Measurements from ENCODE around the gene CRHR2. TPM values are rescaled to one million over a fixed set of nuclear protein-coding genes. Genes with fewer than 3 reads are reported as not detected.

CRHR2 gene
- total RNA-seq, 3 donors from 2014 or later (not counting 1 experiment from before 2014, with no cell fraction given), result not detected

DNA sequence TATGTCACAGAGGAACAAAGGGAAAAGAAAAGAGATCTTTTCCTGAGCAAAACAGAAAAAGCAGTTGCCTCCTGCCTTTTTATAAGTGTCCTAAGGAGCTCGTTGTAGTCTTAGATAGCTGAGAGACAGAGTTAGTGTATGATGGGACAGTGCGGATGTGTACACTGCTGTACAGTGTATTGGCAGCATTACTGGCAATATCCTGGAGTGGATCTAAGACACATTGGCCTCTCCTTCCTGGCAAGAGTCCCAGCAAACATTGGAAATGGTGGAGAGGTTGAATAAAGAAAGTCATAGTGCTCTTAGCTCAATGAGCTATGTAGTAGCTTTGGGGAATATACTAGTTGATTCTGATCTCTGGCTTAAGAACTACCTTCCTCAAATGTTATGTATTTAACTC lies 64.9 kb downstream of the CRHR2 start:
- Mint-ChIP-seq H3K27ac (no peak overlapping the region), H3K9me3 (no peaks in the 10 kb centered on the region), H3K27me3 (ENCODE audit: low read depth in 2 of 2) (no peaks in the 10 kb centered on the region), H3K36me3 (peaks cover 38% of the 10 kb centered on the region), H3K4me3 (no peak overlapping the region), H3K4me1 (peaks cover 4 to 10% of the 10 kb centered on the region in 2 donors)
- intact Hi-C loops (cut with micrococcal nuclease), result no loop called here
- H3K27ac ChIP-seq (ENCODE audit: low read length), result no peak overlapping the region
- H3K9me3 ChIP-seq (ENCODE audit: control insufficient read depth, insufficient read depth, low read length), result no peaks in the 10 kb centered on the region
- DNase-seq, result no peak
- H3K27me3 ChIP-seq (ENCODE audit: control insufficient read depth, insufficient read depth, low read length), result no peaks in the 10 kb centered on the region
- no peak overlapping the region for H3K4me3 ChIP-seq (ENCODE audit: low read length)
- H3K36me3 ChIP-seq (ENCODE audit: control insufficient read depth, insufficient read depth, low read length), result peaks cover 81% of the 10 kb centered on the region
- H3K4me1 ChIP-seq (ENCODE audit: control insufficient read depth, insufficient read depth, low read length), result no peaks in the 10 kb centered on the region
- ATAC-seq, result no peak
- TF ChIP-seq, protein P1, sequence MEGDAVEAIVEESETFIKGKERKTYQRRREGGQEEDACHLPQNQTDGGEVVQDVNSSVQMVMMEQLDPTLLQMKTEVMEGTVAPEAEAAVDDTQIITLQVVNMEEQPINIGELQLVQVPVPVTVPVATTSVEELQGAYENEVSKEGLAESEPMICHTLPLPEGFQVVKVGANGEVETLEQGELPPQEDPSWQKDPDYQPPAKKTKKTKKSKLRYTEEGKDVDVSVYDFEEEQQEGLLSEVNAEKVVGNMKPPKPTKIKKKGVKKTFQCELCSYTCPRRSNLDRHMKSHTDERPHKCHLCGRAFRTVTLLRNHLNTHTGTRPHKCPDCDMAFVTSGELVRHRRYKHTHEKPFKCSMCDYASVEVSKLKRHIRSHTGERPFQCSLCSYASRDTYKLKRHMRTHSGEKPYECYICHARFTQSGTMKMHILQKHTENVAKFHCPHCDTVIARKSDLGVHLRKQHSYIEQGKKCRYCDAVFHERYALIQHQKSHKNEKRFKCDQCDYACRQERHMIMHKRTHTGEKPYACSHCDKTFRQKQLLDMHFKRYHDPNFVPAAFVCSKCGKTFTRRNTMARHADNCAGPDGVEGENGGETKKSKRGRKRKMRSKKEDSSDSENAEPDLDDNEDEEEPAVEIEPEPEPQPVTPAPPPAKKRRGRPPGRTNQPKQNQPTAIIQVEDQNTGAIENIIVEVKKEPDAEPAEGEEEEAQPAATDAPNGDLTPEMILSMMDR (IDR thresholded peaks at IDR 0.05), result no peak
- 91% methylated on average over 2 of the region's 2 CpGs for WGBS (ENCODE audit: insufficient coverage)

DNA sequence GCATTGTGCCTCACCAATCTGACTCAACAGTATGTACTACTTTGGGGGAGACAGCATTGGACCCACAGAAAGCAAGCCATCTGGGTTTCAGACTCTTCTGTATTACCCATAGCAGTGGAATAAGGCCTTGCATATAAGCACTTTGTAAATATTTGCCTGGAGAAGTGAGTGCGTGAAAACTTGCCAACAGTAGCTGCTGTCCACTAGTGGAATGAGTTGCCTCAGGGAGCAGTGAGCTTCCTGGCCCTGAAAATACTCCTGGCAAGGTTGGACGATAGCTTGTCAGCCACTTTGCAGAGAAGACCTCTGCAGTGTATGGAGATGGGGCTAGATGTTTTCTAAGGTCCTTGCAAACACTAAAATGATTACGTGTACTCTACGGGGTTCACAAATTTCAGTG lies 65.9 kb downstream of the CRHR2 start:
- WGBS (ENCODE audit: insufficient coverage), result 98% methylated on average over 4 of the region's 4 CpGs
- no peaks in the 10 kb centered on the region for H3K27me3 Mint-ChIP-seq (ENCODE audit: low read depth in 2 of 2)
- H3K4me1 Mint-ChIP-seq, result peaks cover 4 to 10% of the 10 kb centered on the region in 2 donors

DNA sequence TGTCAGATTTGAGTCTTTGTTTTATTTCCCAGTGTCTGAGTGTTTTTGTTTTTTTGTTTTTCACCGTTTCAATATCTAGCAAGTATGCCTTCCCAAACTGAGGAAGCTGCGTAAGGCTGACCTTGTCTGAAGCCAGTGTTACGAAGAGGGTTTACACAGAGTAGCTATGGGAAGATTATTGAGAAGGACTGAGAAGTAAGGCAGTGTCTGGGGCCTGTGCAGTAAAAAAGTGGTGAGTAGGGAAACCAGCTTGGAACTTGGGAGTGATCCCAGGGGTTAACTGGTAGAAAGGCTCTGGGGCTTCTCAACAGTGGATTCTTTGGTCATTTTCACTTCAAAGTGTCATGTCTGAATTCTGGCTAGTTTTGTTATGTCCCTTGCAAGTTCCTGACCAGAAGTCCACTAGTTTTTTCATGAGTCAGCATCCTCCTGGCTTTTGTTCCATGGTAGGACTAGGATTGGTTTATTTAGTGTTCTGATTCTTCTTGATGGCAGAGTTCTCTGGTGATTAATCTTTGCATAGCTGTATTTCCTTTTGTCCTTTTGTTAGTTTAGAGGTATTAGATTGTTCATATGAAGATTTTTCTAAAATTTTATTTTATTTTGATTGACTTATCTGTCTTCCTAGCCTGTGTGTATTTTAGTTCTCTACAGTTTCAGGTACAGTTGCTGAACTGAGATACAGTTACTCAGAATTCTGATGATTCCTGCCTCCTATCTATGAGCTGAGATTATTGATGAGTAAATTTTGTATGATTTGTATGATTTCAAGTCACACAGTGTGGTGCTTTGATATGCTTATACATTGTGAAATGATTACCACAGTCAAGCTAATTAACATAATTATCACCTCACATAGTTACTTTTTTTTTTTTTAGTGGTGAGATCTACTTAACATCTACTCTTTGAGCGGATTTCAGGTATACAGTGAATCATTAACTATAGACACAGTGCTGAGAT lies 68.6 kb downstream of the CRHR2 start:
- no peak for ATAC-seq
- Histone ChIP-seq H3K4me1 (ENCODE audit: control insufficient read depth, insufficient read depth, low read length) (no peaks in the 10 kb centered on the region), H3K36me3 (ENCODE audit: control insufficient read depth, insufficient read depth, low read length) (peaks cover 81% of the 10 kb centered on the region), H3K4me3 (ENCODE audit: low read length) (no peak overlapping the region), H3K9me3 (ENCODE audit: control insufficient read depth, insufficient read depth, low read length) (no peaks in the 10 kb centered on the region), H3K27me3 (ENCODE audit: control insufficient read depth, insufficient read depth, low read length) (no peaks in the 10 kb centered on the region), H3K27ac (ENCODE audit: low read length) (no peak overlapping the region)
- no peak for DNase-seq
- H3K4me1 Mint-ChIP-seq, result peaks cover 4 to 10% of the 10 kb centered on the region in 2 donors
- H3K9me3 Mint-ChIP-seq, result no peaks in the 10 kb centered on the region
- WGBS (ENCODE audit: insufficient coverage), result 100% methylated on average over 3 of the region's 4 CpGs
- H3K36me3 Mint-ChIP-seq, result peaks cover 32% of the 10 kb centered on the region
- no peak overlapping the region for H3K4me3 Mint-ChIP-seq
- H3K27me3 Mint-ChIP-seq (ENCODE audit: low read depth in 2 of 2), result no peaks in the 10 kb centered on the region
- TF ChIP-seq, protein P1 (IDR thresholded peaks at IDR 0.05), result no peak
- intact Hi-C loops (cut with micrococcal nuclease), result no loop called here
- peak overlapping the region; percentile 21 to 24 for H3K27ac Mint-ChIP-seq

More for the DNA sequence above, 65.9 kb downstream of the CRHR2 start:
- H3K4me1 ChIP-seq (ENCODE audit: control insufficient read depth, insufficient read depth, low read length), result no peaks in the 10 kb centered on the region
- no peak overlapping the region for H3K4me3 ChIP-seq (ENCODE audit: low read length)
- H3K36me3 Mint-ChIP-seq, result peaks cover 33% of the 10 kb centered on the region
- intact Hi-C loops (cut with micrococcal nuclease), result no loop called here
- no peaks in the 10 kb centered on the region for H3K9me3 ChIP-seq (ENCODE audit: control insufficient read depth, insufficient read depth, low read length)
- H3K4me3 Mint-ChIP-seq, result no peak overlapping the region
- H3K27ac Mint-ChIP-seq, result no peak overlapping the region
- no peak overlapping the region for H3K27ac ChIP-seq (ENCODE audit: low read length)
- ATAC-seq, result no peak
- no peaks in the 10 kb centered on the region for H3K9me3 Mint-ChIP-seq
- H3K27me3 ChIP-seq (ENCODE audit: control insufficient read depth, insufficient read depth, low read length), result no peaks in the 10 kb centered on the region
- H3K36me3 ChIP-seq (ENCODE audit: control insufficient read depth, insufficient read depth, low read length), result peaks cover 75% of the 10 kb centered on the region
- no peak for DNase-seq
- TF ChIP-seq, protein P1 (IDR thresholded peaks at IDR 0.05), result no peak

Measured in natural killer cell (primary cell).